ENCODE measurements around the gene AMPH.

The AMPH gene

DNA sequence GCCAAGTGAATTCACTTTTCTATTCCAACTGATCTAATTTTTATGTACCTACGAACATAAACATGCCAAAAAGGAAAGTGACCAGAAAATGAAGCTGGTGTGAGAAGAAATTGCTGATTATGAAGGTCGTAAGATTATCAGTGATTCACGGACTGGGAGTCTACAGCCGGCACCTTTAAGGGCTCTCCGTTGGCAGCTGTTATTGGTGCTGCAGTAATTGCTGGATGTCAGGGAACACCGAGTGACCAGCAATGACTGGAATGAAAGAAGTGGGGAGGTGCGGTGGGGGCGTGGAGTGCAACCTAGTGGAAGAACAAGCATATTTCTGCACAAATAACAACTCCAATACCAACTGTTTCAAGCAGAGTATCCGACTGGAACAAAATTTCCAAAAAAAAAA lies 247.9 kb downstream of the AMPH start:
- no peak overlapping the region for H3K9ac ChIP-seq (ENCODE audit: insufficient read length)
- H3K36me3 ChIP-seq (ENCODE audit: insufficient read depth, low read length): no peaks in the 10 kb centered on the region
- H3K27ac ChIP-seq: no peak overlapping the region
- H3K9me3 ChIP-seq (ENCODE audit: low read depth, low read length): no peaks in the 10 kb centered on the region
- no peak overlapping the region for H3K4me3 ChIP-seq
- DNase-seq (ENCODE audit: low read depth, low spot score): no peak
- no peak for TF ChIP-seq EZH2 (IDR thresholded peaks at IDR 0.05)
- no peak for TF ChIP-seq POLR2AphosphoS5 (IDR thresholded peaks at IDR 0.05; ENCODE audit: borderline replicate concordance, low read depth, low read length)
- TF ChIP-seq FOXP2 (optimal IDR thresholded peaks at IDR 0.05; ENCODE audit: control extremely low read depth, extremely low read length, insufficient read depth): no peak

DNA sequence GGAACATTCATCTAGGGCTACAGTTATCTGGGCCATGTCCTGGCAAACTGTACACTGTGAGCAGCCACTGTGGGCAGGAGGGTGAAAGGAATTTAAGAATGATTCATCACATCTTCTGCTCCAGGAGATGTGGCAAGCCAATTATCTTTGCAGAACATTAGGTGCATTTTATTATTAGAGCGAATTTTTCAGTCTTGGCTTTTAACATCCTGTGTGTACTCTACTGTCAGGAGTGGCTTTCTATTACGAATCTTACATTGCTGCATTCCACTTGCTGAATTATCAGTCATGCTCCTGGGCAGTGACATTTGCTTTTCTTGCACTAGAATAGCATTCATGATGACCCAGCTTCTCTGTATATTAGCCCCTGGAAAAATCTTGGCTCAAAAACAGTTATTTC lies 248.5 kb downstream of the AMPH start:
- Histone ChIP-seq H3K4me3 (no peak overlapping the region), H3K9ac (ENCODE audit: insufficient read length) (no peak overlapping the region), H3K9me3 (ENCODE audit: low read depth, low read length) (no peaks in the 10 kb centered on the region), H3K36me3 (ENCODE audit: insufficient read depth, low read length) (no peaks in the 10 kb centered on the region), H3K27ac (no peak overlapping the region)
- no peak for DNase-seq (ENCODE audit: low read depth, low spot score)
- no peak for TF ChIP-seq FOXP2 (optimal IDR thresholded peaks at IDR 0.05; ENCODE audit: control extremely low read depth, extremely low read length, insufficient read depth)
- TF ChIP-seq POLR2AphosphoS5 (IDR thresholded peaks at IDR 0.05; ENCODE audit: borderline replicate concordance, low read depth, low read length): no peak
- no peak for TF ChIP-seq EZH2 (IDR thresholded peaks at IDR 0.05)

DNA sequence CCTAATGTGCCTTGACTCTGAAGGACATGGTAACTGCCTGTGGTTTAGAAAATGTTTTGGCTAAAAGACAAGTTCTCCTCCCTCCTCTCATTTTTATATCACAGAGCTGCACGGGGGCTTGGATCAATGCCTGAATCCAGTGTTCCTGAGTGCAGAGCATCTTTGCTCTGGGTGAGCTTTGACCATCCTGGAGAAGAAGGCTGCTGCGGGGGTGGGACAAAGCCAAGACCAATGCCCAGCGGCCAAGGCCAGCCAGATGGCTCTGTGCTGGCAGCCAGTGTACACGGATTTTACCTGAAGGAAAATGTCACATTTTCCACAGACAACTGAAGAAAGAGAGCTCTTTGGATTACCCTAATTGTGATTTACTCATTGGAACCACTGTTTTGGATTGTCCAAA lies 255.7 kb downstream of the AMPH start:
- Histone ChIP-seq H3K27ac (no peak overlapping the region), H3K9ac (ENCODE audit: insufficient read length) (no peak overlapping the region), H3K4me3 (no peak overlapping the region), H3K9me3 (ENCODE audit: low read depth, low read length) (no peaks in the 10 kb centered on the region), H3K36me3 (ENCODE audit: insufficient read depth, low read length) (no peaks in the 10 kb centered on the region)
- TF ChIP-seq FOXP2 (optimal IDR thresholded peaks at IDR 0.05; ENCODE audit: control extremely low read depth, extremely low read length, insufficient read depth) (no peak), EZH2 (IDR thresholded peaks at IDR 0.05) (no peak), POLR2AphosphoS5 (IDR thresholded peaks at IDR 0.05; ENCODE audit: borderline replicate concordance, low read depth, low read length) (no peak)
- DNase-seq (ENCODE audit: low read depth, low spot score): no peak

DNA sequence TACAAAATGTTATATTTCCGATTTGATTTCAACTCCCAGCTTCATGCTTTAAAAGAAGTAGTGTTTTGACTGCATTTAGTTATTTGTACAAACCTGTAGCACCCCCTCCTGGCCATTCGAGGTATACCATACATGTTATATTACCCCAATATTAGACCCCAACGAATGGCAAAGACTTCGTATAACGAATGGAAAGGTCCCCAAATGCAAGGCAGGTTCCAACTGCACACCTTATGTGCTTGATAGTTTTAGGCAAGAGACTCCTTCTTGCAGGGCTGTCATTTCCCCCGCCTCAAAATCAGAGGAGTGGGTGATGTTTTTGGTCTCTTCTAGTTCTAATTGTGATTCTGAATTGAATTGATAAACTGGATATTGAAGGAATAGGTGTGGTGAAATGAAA lies 256.7 kb downstream of the AMPH start:
- Histone ChIP-seq H3K9me3 (ENCODE audit: low read depth, low read length) (no peaks in the 10 kb centered on the region), H3K4me3 (no peak overlapping the region), H3K27ac (no peak overlapping the region), H3K9ac (ENCODE audit: insufficient read length) (no peak overlapping the region), H3K36me3 (ENCODE audit: insufficient read depth, low read length) (no peaks in the 10 kb centered on the region)
- TF ChIP-seq FOXP2 (optimal IDR thresholded peaks at IDR 0.05; ENCODE audit: control extremely low read depth, extremely low read length, insufficient read depth) (no peak), EZH2 (IDR thresholded peaks at IDR 0.05) (no peak), POLR2AphosphoS5 (IDR thresholded peaks at IDR 0.05; ENCODE audit: borderline replicate concordance, low read depth, low read length) (no peak)
- DNase-seq (ENCODE audit: low read depth, low spot score): no peak

DNA sequence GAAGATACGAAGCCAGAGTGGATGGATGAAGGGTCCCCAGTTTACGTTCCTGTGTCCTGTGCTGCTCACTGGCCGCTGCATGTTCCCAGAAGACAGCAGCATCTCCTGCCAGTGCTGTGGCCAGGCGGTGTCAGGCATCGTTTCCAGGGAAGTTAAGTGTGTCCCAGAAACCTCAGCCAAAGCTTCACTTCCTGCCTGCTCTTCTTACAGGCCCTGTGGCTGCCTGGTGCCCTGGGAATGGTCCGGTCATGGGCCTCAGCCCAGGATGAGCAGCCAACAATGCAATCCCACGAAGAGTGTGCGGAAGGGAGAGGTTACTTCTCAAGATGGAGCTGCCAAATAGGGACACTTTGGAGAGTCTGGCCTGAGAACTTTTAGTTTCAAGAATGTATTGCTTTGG lies 258.0 kb downstream of the AMPH start:
- no peak overlapping the region for H3K4me3 ChIP-seq
- no peaks in the 10 kb centered on the region for H3K36me3 ChIP-seq (ENCODE audit: insufficient read depth, low read length)
- no peak for DNase-seq (ENCODE audit: low read depth, low spot score)
- H3K27ac ChIP-seq: no peak overlapping the region
- TF ChIP-seq FOXP2 (optimal IDR thresholded peaks at IDR 0.05; ENCODE audit: control extremely low read depth, extremely low read length, insufficient read depth): no peak
- TF ChIP-seq EZH2 (IDR thresholded peaks at IDR 0.05): no peak
- no peak for TF ChIP-seq POLR2AphosphoS5 (IDR thresholded peaks at IDR 0.05; ENCODE audit: borderline replicate concordance, low read depth, low read length)
- no peak overlapping the region for H3K9ac ChIP-seq (ENCODE audit: insufficient read length)
- no peaks in the 10 kb centered on the region for H3K9me3 ChIP-seq (ENCODE audit: low read depth, low read length)

DNA sequence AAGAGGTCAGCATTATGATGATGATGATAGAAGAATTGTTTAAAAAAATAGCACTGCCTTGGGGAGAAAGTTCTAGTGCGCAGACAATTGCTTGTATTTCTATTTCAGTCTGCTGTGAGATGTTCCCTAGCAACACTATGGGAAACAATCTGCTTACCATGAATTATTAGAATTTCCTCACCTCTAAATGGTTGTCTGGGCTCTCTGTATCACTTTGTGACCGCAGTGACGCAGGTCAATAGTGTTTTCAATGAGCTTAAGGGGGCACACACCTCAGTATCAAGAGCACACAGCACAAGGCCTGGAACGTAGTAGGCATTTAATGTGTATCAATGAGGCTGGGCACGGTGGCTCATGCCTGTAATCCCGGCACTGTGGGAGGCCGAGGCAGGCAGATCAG lies 258.9 kb downstream of the AMPH start:
- H3K4me3 ChIP-seq: no peak overlapping the region
- no peak for DNase-seq (ENCODE audit: low read depth, low spot score)
- H3K36me3 ChIP-seq (ENCODE audit: insufficient read depth, low read length): no peaks in the 10 kb centered on the region
- H3K9ac ChIP-seq (ENCODE audit: insufficient read length): no peak overlapping the region
- H3K9me3 ChIP-seq (ENCODE audit: low read depth, low read length): no peaks in the 10 kb centered on the region
- H3K27ac ChIP-seq: no peak overlapping the region
- TF ChIP-seq POLR2AphosphoS5 (IDR thresholded peaks at IDR 0.05; ENCODE audit: borderline replicate concordance, low read depth, low read length): no peak
- no peak for TF ChIP-seq FOXP2 (optimal IDR thresholded peaks at IDR 0.05; ENCODE audit: control extremely low read depth, extremely low read length, insufficient read depth)
- TF ChIP-seq EZH2 (IDR thresholded peaks at IDR 0.05): no peak

DNA sequence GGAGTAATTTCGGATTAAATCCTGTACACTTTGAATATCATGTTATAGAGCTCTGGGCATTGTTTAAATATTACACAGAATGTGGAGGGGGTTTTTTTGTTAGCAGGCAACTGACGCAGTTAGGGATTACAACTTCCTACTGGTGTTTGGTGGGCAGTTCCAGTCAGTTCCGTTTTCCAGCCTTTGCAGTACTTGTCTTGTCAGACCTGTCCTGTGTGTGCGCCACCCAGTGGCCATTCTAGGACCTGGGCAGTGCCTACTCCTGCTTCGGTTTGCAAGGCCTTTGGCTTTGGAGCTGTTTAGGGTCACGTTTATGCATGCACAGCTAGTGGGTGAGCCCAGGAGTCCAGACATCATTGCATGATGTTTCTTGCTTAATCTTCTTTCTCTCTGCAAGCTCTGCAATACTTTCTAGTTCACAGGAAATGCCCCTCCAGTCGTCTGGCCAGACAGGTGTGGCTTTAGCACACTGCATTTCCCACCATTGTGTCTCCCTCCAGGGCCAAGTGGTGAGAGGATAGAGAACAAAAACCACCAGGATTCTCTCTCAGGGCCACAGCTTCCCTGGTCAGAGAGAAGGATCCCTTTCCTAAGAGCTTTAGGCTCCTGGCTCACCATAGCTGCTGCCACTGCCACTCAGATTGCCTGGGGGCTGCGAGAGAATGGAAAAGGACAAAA lies 261.2 kb downstream of the AMPH start:
- peak; percentile 22 for DNase-seq (ENCODE audit: low read depth, low spot score)
- no peaks in the 10 kb centered on the region for H3K9me3 ChIP-seq (ENCODE audit: low read depth, low read length)
- H3K9ac ChIP-seq (ENCODE audit: insufficient read length): no peak overlapping the region
- H3K36me3 ChIP-seq (ENCODE audit: insufficient read depth, low read length): no peaks in the 10 kb centered on the region
- H3K27ac ChIP-seq: no peak overlapping the region
- no peak overlapping the region for H3K4me3 ChIP-seq
- TF ChIP-seq FOXP2 (optimal IDR thresholded peaks at IDR 0.05; ENCODE audit: control extremely low read depth, extremely low read length, insufficient read depth): no peak
- TF ChIP-seq POLR2AphosphoS5 (IDR thresholded peaks at IDR 0.05; ENCODE audit: borderline replicate concordance, low read depth, low read length): no peak
- no peak for TF ChIP-seq EZH2 (IDR thresholded peaks at IDR 0.05)

DNA sequence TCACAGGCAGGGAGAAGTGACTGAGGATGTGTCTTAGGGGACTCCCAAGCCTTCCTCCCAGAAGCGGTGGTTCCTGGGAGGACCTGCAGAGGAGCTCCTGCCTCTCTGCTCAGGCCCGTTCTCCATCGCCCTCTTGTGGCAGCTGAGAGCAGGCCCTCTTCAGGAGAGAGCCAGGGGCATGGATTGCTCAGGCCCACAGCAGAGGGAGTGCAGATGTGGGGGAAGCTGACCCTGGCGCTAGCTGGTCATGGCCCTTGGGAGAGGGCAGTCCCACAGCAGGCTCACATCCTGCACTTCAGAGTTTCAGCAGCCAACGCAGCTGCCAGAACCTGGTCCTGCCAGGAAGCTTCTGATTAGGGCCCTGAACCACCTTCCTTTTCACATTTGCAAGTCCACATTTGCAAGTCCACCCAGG lies 263.0 kb downstream of the AMPH start:
- H3K4me3 ChIP-seq: no peak overlapping the region
- TF ChIP-seq FOXP2 (optimal IDR thresholded peaks at IDR 0.05; ENCODE audit: control extremely low read depth, extremely low read length, insufficient read depth): no peak
- TF ChIP-seq EZH2 (IDR thresholded peaks at IDR 0.05): no peak
- TF ChIP-seq POLR2AphosphoS5 (IDR thresholded peaks at IDR 0.05; ENCODE audit: borderline replicate concordance, low read depth, low read length): no peak

More for the DNA sequence above, 263.0 kb downstream of the AMPH start:
- H3K9me3 ChIP-seq (ENCODE audit: low read depth, low read length): no peaks in the 10 kb centered on the region
- peak; percentile 14 for DNase-seq (ENCODE audit: low read depth, low spot score)
- no peak overlapping the region for H3K27ac ChIP-seq
- no peaks in the 10 kb centered on the region for H3K36me3 ChIP-seq (ENCODE audit: insufficient read depth, low read length)
- H3K9ac ChIP-seq (ENCODE audit: insufficient read length): no peak overlapping the region

Measured in SK-N-MC (cell line).